H1 (cell line): ENCODE data around the gene USB1. TPM values are rescaled to one million over a fixed set of nuclear protein-coding genes. Genes with fewer than 3 reads are reported as not detected.

ENCODE experiments used
- E2F6 ChIP-seq: IDR thresholded peaks from 2 replicates; pipeline ENCODE4 v1.6.1; 2012; ENCODE audit warnings: inconsistent platforms
- polyA plus RNA-seq, 7 experiments: library from polyadenylated mRNA; depleted of rRNA in 3 of 7; stranded (reverse) in 5 of 7; unstranded in 2 of 7; fragments of >200 nt in 5 of 7; fragments of 200-250 nt in 2 of 7; gene quantifications; 1 replicate in 5 of 7; 2 replicates in 1 of 7; 4 replicates in 1 of 7; pipeline versions ENCODE4 v1.2.1 to v1.2.3, GENCODE V29; 2011 to 2013; ENCODE audit warnings: missing spikeins in 2 of 7, mixed read lengths in 2 of 7
- total RNA-seq: library from RNA; stranded (reverse); fragmentation: NEBNext Ultra II Directional; extraction: Animal tissue kit (Norgen Biotek cat#: 25700); gene quantifications from 2 replicates; pipeline ENCODE4 v1.2.1, GENCODE V29; 2021

The USB1 gene
- total and polyA plus RNA-seq, 2 of the 8 experiments (the other 6 are each of a cell fraction or from before 2014, with no cell fraction given) = 65.4 to 75.9 TPM

GRCh38 chr16:57981636-57982035, 19.6 kb upstream of the USB1 start (continued):
- no peak for TF ChIP-seq E2F6
